Uterus (tissue), 2 donors: Measurements from ENCODE around the gene STX19.

Source experiments
- CTCF ChIP-seq, 4 experiments: fragments of 200-600 bp in 2 of 4; fragments of 450-650 bp in 2 of 4; sonication (generic) in 2 of 4; IDR thresholded peaks; one replicate each; pipeline ENCODE4 v1.5.1; 2016 to 2019; ENCODE audit warnings: antibody characterized with exemption in 4 of 4, mild to moderate bottlenecking in 2 of 4, moderate library complexity in 1 of 4
- POLR2A ChIP-seq, 2 donors: fragments of 450-650 bp; IDR thresholded peaks; one replicate each; pipeline ENCODE4 v1.6.1; 2016; ENCODE audit warnings: antibody characterized with exemption in 2 of 2, mild to moderate bottlenecking in 1 of 2, moderate library complexity in 1 of 2

GRCh38 chr3:94066506-94067500 lies 38.4 kb upstream of the STX19 start:
- no peak for TF ChIP-seq CTCF (IDR thresholded peaks at IDR 0.05)
- TF ChIP-seq POLR2A (IDR thresholded peaks at IDR 0.05), result no peak
